Chondrocyte (in vitro differentiated cells): ENCODE measurements around the gene AGBL4. TPM values are rescaled to one million over a fixed set of nuclear protein-coding genes. Genes with fewer than 3 reads are reported as not detected.

Source experiments
- DNase-seq: peaks from one replicate; pipeline ENCODE4 v3.0.0; 2021; ENCODE audit warnings: mixed read lengths, low spot score
- H3K27ac Mint-ChIP-seq: one replicate; pipeline ENCODE4 v1.8.0; 2021; ENCODE audit warnings: mild to moderate bottlenecking, moderate library complexity, mixed read lengths; ENCODE audit not compliant: unreplicated experiment
- H3K27me3 Mint-ChIP-seq: 2 replicates; pipeline ENCODE4 v1.8.0; 2021; ENCODE audit warnings: low read depth, mixed read lengths
- H3K36me3 Mint-ChIP-seq: 2 replicates; pipeline ENCODE4 v1.8.0; 2021; ENCODE audit warnings: low read depth, mixed read lengths
- H3K4me1 Mint-ChIP-seq: 2 replicates; pipeline ENCODE4 v1.8.0; 2021; ENCODE audit warnings: low read depth, mild to moderate bottlenecking, mixed read lengths
- H3K4me3 Mint-ChIP-seq: one replicate; pipeline ENCODE4 v1.8.0; 2021; ENCODE audit warnings: mild to moderate bottlenecking, moderate library complexity, mixed read lengths; ENCODE audit not compliant: unreplicated experiment
- H3K9me3 Mint-ChIP-seq: 2 replicates; pipeline ENCODE4 v1.8.0; 2021; ENCODE audit warnings: low read depth, mixed read lengths
- CTCF ChIP-seq: fragments of 200-600 bp; sonication (generic); IDR thresholded peaks from 2 replicates; pipeline ENCODE4 v1.5.0; 2021; ENCODE audit warnings: antibody characterized with exemption, mild to moderate bottlenecking, moderate library complexity
- total RNA-seq: library from RNA; stranded (reverse); gene quantifications from 3 replicates; pipeline ENCODE4 v1.2.1, GENCODE V29; 2021

AGBL4 gene
- total RNA-seq, 1 donor from 2014 or later, result not detected

- DNase-seq, result no peak
- H3K27ac Mint-ChIP-seq, result no peak overlapping the region
- H3K27me3 Mint-ChIP-seq, result peaks cover 39% of the 10 kb centered on the region
- H3K9me3 Mint-ChIP-seq, result no peaks in the 10 kb centered on the region
- no peaks in the 10 kb centered on the region for H3K4me1 Mint-ChIP-seq
- TF ChIP-seq CTCF, result no peak
- no peaks in the 10 kb centered on the region for H3K36me3 Mint-ChIP-seq
- no peak overlapping the region for H3K4me3 Mint-ChIP-seq
These were observed 1379.4 kb downstream of the AGBL4 start for GRCh38 chr1:48644190-48644900.

- H3K27me3 Mint-ChIP-seq, result peaks cover 39% of the 10 kb centered on the region
- no peaks in the 10 kb centered on the region for H3K36me3 Mint-ChIP-seq
- DNase-seq, result no peak
- no peak overlapping the region for H3K27ac Mint-ChIP-seq
- H3K9me3 Mint-ChIP-seq, result no peaks in the 10 kb centered on the region
- no peak for TF ChIP-seq CTCF
- H3K4me3 Mint-ChIP-seq, result no peak overlapping the region
- H3K4me1 Mint-ChIP-seq, result no peaks in the 10 kb centered on the region
These were observed 1380.6 kb downstream of the AGBL4 start for GRCh38 chr1:48643193-48643592.

GRCh38 chr1:48640836-48641492 is 1382.8 kb downstream of the AGBL4 start:
- H3K9me3 Mint-ChIP-seq, result no peaks in the 10 kb centered on the region
- peaks cover 43% of the 10 kb centered on the region for H3K27me3 Mint-ChIP-seq
- H3K36me3 Mint-ChIP-seq, result no peaks in the 10 kb centered on the region
- no peaks in the 10 kb centered on the region for H3K4me1 Mint-ChIP-seq
- no peak overlapping the region for H3K27ac Mint-ChIP-seq
- no peak for DNase-seq
- H3K4me3 Mint-ChIP-seq, result no peak overlapping the region
- TF ChIP-seq CTCF, result no peak

GRCh38 chr1:48629867-48630266 is 1393.9 kb downstream of the AGBL4 start:
- Mint-ChIP-seq H3K9me3 (no peaks in the 10 kb centered on the region), H3K27me3 (peaks cover 56% of the 10 kb centered on the region), H3K27ac (no peak overlapping the region), H3K36me3 (no peaks in the 10 kb centered on the region), H3K4me1 (no peaks in the 10 kb centered on the region), H3K4me3 (no peak overlapping the region)
- no peak for DNase-seq
- TF ChIP-seq CTCF, result no peak

GRCh38 chr1:48627486-48627885 is 1396.3 kb downstream of the AGBL4 start:
- Mint-ChIP-seq H3K4me1 (no peaks in the 10 kb centered on the region), H3K27me3 (peaks cover 64% of the 10 kb centered on the region), H3K9me3 (no peaks in the 10 kb centered on the region), H3K36me3 (no peaks in the 10 kb centered on the region), H3K4me3 (no peak overlapping the region), H3K27ac (no peak overlapping the region)
- DNase-seq, result no peak
- TF ChIP-seq CTCF, result no peak
